Measurements from ENCODE around the gene HOXA9. TPM values are rescaled to one million over a fixed set of nuclear protein-coding genes. Genes with fewer than 3 reads are reported as not detected.

The HOXA9 gene
- total RNA-seq, 1 donor from 2014 or later: 1.2 TPM

DNA sequence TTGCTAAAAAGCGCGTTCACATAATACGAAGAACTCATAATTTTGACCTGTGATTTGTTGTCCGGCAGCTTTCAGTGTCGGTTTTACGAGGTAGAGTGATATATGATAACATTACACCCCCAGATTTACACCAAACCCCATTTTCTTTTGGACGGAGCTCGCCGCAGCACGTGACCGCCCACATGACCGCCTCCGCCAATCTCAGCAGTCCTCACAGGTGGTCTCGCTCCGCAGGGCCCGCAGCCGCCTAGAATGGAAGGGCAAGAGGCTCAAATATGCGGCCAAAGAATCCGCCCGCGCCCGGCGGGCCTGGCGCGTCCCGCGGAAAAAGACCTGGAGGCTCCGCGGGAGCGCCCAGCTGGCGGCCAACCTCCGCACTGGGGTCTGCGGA is 8.8 kb downstream of the HOXA9 start, which contains the start of gene HOXA7:
Gene HOXA7, minus strand, starts transcription at position 168 of the 391 bp plus-strand sequence. Its CDS starts 130 bp downstream, at position 38.
- H3K36me3 ChIP-seq: no peaks in the 10 kb centered on the region
- intact Hi-C loops (cut with DNase I): loop anchor here (5.0 kb wide), 1 partner anchor 784 kb away; no protein-coding TSS in a partner anchor
- H3K27me3 ChIP-seq: peaks cover 91% of the 10 kb centered on the region
- H3K4me3 ChIP-seq: peak within 1 kb of the TSS; percentile 55
- H3K27ac ChIP-seq: peak within 1 kb of the TSS; percentile 79
- peaks cover 28% of the 10 kb centered on the region for H3K4me1 ChIP-seq
- TF ChIP-seq, protein P1, sequence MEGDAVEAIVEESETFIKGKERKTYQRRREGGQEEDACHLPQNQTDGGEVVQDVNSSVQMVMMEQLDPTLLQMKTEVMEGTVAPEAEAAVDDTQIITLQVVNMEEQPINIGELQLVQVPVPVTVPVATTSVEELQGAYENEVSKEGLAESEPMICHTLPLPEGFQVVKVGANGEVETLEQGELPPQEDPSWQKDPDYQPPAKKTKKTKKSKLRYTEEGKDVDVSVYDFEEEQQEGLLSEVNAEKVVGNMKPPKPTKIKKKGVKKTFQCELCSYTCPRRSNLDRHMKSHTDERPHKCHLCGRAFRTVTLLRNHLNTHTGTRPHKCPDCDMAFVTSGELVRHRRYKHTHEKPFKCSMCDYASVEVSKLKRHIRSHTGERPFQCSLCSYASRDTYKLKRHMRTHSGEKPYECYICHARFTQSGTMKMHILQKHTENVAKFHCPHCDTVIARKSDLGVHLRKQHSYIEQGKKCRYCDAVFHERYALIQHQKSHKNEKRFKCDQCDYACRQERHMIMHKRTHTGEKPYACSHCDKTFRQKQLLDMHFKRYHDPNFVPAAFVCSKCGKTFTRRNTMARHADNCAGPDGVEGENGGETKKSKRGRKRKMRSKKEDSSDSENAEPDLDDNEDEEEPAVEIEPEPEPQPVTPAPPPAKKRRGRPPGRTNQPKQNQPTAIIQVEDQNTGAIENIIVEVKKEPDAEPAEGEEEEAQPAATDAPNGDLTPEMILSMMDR (IDR thresholded peaks at IDR 0.05): no peak
- ATAC-seq: no peak
- H3K9me3 ChIP-seq: no peaks in the 10 kb centered on the region
- peak; percentile 73 for DNase-seq

DNA sequence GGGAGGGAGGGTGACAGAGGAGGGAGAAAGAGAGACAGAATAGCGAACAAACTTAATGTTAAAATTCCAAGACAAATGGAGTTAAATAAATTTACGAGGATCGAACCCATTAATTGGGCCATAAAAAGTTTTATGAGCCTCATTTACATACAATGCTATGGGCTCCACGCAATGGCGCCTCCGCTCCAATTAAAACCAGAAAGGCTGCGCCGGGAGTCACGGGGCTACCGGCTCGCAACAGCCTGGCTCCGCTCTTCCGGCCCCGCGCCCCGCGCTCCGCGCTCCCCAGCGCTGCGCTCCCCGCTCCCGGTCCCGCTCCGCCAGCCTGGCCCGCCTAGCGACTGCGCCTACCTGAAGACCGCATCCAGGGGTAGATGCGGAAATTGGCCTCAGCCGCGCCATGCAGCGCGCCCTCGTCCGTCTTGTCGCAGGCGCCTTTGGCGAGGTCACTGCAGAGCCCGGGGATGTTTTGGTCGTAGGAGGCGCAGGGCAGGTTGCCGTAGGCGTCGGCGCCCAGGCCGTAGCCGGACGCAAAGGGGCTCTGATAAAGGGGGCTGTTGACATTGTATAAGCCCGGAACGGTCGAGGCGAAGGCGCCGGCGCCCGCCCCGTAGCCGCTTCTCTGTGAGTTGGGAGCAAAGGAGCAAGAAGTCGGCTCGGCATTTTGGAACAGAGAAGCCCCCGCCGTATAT is 9.4 kb downstream of the HOXA9 start:
- Histone ChIP-seq H3K27ac (peak overlapping the region; percentile 79), H3K4me3 (peak overlapping the region; percentile 55), H3K9me3 (no peaks in the 10 kb centered on the region), H3K36me3 (no peaks in the 10 kb centered on the region), H3K4me1 (peaks cover 30% of the 10 kb centered on the region), H3K27me3 (peaks cover 94% of the 10 kb centered on the region)
- DNase-seq (peak; percentile 61), ATAC-seq (no peak)
- TF ChIP-seq, protein P1 (IDR thresholded peaks at IDR 0.05): no peak
- intact Hi-C loops (cut with DNase I): loop anchor here (5.0 kb wide), 1 partner anchor 784 kb away; no protein-coding TSS in a partner anchor

DNA sequence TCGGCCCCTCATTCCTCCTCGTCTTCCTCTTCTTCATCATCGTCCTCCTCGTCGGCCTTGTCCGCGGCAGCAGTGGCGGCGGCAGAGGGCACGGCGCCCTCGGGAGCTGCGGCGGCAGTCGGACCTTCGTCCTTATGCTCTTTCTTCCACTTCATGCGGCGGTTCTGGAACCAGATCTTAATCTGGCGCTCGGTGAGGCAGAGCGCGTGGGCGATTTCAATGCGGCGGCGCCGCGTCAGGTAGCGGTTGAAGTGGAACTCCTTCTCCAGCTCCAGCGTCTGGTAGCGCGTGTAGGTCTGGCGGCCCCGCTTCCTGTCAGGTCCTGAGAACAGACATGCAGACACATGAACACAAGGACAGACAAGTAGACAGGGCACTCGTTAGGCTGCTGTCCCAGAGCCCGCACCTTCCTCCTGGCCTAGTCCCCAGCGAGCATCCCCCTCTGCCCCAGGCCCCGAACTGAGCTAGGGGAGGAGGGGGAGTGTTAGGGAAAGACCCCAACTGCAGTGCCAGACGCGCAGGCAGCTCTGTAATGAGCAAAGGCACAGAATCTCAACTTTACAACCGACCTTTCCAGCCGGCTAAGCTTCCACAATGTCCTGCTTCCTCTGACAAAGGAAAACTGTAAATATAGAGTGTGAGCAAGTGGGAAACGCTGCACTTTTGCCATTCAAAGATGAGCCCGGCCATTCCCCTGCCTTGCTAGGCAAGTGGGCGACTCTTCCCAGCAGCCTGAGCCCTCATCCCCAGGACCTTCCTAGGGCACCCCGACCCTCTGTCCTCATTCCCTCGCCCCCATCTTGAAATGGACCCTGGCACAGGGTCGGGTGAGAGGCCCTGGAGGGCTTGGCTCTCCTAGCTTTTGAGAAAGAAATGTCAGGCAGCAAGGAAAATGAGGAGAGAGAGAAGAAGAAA is 10.2 kb downstream of the HOXA9 start:
- peaks cover 30% of the 10 kb centered on the region for H3K4me1 ChIP-seq
- TF ChIP-seq, protein P1 (IDR thresholded peaks at IDR 0.05): no peak
- DNase-seq (peak; percentile 63), ATAC-seq (no peak)
- H3K27ac ChIP-seq: peak overlapping the region; percentile 79
- peak overlapping the region; percentile 55 for H3K4me3 ChIP-seq
- intact Hi-C loops (cut with DNase I): loop anchor here (5.0 kb wide), 1 partner anchor 783 kb away; no protein-coding TSS in a partner anchor
- no peaks in the 10 kb centered on the region for H3K36me3 ChIP-seq
- peaks cover 93% of the 10 kb centered on the region for H3K27me3 ChIP-seq
- no peaks in the 10 kb centered on the region for H3K9me3 ChIP-seq

DNA sequence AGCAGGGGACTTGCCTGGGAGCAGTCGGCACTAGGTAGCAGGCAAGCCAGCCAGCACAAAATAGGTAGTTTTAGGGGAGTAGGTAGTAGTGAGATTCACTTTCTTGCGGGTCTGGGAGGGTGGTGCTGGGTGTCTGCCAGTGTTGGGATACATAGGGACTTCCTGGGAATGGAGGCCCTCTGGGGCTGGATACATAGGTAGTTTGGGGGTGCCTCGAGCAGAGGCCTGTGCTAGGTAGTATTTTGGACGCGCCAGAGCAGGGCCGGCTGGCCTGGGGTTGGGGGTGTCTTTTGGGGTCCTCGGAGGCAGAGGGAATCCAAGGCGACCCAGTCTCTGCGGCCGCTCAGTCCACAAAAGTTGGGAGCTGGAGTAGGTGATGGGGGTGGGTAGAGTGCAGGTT is 11.0 kb downstream of the HOXA9 start:
- Histone ChIP-seq H3K4me3 (no peak overlapping the region), H3K27ac (no peak overlapping the region), H3K4me1 (peaks cover 27% of the 10 kb centered on the region), H3K36me3 (no peaks in the 10 kb centered on the region), H3K27me3 (peaks cover 91% of the 10 kb centered on the region), H3K9me3 (no peaks in the 10 kb centered on the region)
- intact Hi-C loops (cut with DNase I): no loop called here
- ATAC-seq: no peak
- TF ChIP-seq, protein P1 (IDR thresholded peaks at IDR 0.05): no peak
- DNase-seq: no peak

DNA sequence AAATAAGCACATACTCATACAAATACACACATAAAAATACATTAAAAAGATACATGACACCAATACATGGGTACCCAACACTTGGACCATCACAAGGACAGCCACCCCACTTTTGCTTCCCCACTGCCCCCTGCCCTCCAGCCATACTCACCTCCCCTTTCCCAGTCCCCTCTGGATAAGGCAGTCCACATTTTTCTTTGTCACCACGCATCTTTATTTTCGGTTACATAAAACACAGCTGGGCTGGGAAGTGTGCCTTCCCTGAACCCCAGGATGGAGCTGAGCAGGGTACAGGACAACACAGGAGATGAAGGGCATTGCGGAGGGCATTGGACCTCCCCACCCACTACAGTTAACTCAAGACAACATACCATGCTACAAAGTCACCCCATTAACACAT is 11.8 kb downstream of the HOXA9 start:
- DNase-seq (no peak), ATAC-seq (no peak)
- Histone ChIP-seq H3K27me3 (peaks cover 93% of the 10 kb centered on the region), H3K27ac (no peak overlapping the region), H3K9me3 (no peaks in the 10 kb centered on the region), H3K4me3 (no peak overlapping the region), H3K36me3 (no peaks in the 10 kb centered on the region), H3K4me1 (peaks cover 27% of the 10 kb centered on the region)
- TF ChIP-seq, protein P1 (IDR thresholded peaks at IDR 0.05): no peak
- intact Hi-C loops (cut with DNase I): no loop called here

Data from upper lobe of right lung (tissue), 1 donor.